K562 (cell line): ENCODE data around the gene SLC4A1. TPM values are rescaled to one million over a fixed set of nuclear protein-coding genes. Genes with fewer than 3 reads are reported as not detected.

Source experiments
- EZH2 ChIP-seq: IDR thresholded peaks from 2 replicates; pipeline ENCODE4 v1.6.1; 2012; ENCODE audit warnings: low read depth, mild to moderate bottlenecking, inconsistent platforms, low read length, borderline replicate concordance
- HDGF ChIP-seq: fragments of 450-650 bp; IDR thresholded peaks from 2 replicates; pipeline ENCODE4 v1.6.1; 2016
- HMGN3 ChIP-seq: IDR thresholded peaks from 2 replicates; pipeline ENCODE4 v1.6.1; 2011; ENCODE audit warnings: borderline replicate concordance, low read depth, mild to moderate bottlenecking, mixed read lengths, low read length; ENCODE audit not compliant: insufficient read length; ENCODE audit errors: extremely low read depth
- HNRNPL ChIP-seq: fragments of 200-400 bp; formaldehyde crosslinking; IDR thresholded peaks from 2 replicates; pipeline ENCODE4 v1.6.1; 2017; ENCODE audit warnings: low read depth, mild to moderate bottlenecking, low read length
- KDM2B ChIP-seq: fragments of 250-450 bp; sonication (Bioruptor Pico); IDR thresholded peaks from 2 replicates; pipeline ENCODE4 v1.8.0; 2021; ENCODE audit warnings: mild to moderate bottlenecking, moderate library complexity
- LARP7 ChIP-seq: fragments of 450-650 bp; IDR thresholded peaks from 2 replicates; pipeline ENCODE4 v1.6.1; 2016
- NCOA2 ChIP-seq, 2 experiments: fragments of 450-650 bp; IDR thresholded peaks; 2 replicates each; pipeline ENCODE4 v1.6.1; 2018; ENCODE audit warnings: mild to moderate bottlenecking in 2 of 2, moderate library complexity in 1 of 2; ENCODE audit not compliant: partially characterized antibody in 2 of 2
- NFE2L1 ChIP-seq: fragments of 450-650 bp; IDR thresholded peaks from 2 replicates; pipeline ENCODE4 v1.6.1; 2016; ENCODE audit warnings: missing genetic modification characterization, low read depth, mild to moderate bottlenecking, missing compliant biosample characterization, moderate library complexity, borderline replicate concordance
- PTTG1 ChIP-seq: fragments of 450-650 bp; IDR thresholded peaks from 2 replicates; pipeline ENCODE4 v1.6.1; 2016; ENCODE audit warnings: low read depth, mild to moderate bottlenecking, missing genetic modification characterization, missing compliant biosample characterization
- ZNF12 ChIP-seq: sonication (generic); formaldehyde crosslinking; IDR thresholded peaks from 2 replicates; pipeline ENCODE4 v1.4.0; 2020; ENCODE audit warnings: mild to moderate bottlenecking, missing genetic modification reagents
- ZNF518B ChIP-seq: fragments of 250-450 bp; sonication (Bioruptor Pico); IDR thresholded peaks from 2 replicates; pipeline ENCODE4 v1.5.0; 2021; ENCODE audit warnings: mild to moderate bottlenecking, moderate library complexity
- polyA plus RNA-seq, 8 experiments: library from polyadenylated mRNA; depleted of rRNA in 4 of 8; stranded (reverse) in 5 of 8; unstranded in 3 of 8; fragments of >200 nt; fragmentation: Nextera tagmentation in 2 of 8; fragmentation: Illumina TruSeq in 1 of 8; extraction: Ambion mirVana in 2 of 8; extraction: Trizol in 1 of 8; gene quantifications; 2 replicates each; pipeline versions ENCODE4 v1.2.1 to v1.2.3, GENCODE V29; 2011 to 2014; ENCODE audit warnings: inconsistent platforms in 1 of 8, missing spikeins in 1 of 8
- total RNA-seq, 7 experiments: library from RNA; depleted of rRNA in 6 of 7; stranded (reverse); fragments of >200 nt in 6 of 7; fragmentation: Illumina TruSeq in 2 of 7; extraction: Trizol in 2 of 7; gene quantifications; 2 replicates each; pipeline versions ENCODE4 v1.2.1 to v1.2.3, GENCODE V29; 2011 to 2021; ENCODE audit warnings: low replicate concordance in 1 of 7
- TF ChIP-seq, protein P1 (sequence below): fragments of 250-450 bp; sonication (Bioruptor Pico); IDR thresholded peaks from 2 replicates; pipeline ENCODE4 v1.4.0; 2020
- TF ChIP-seq, protein P2 (sequence below): sonication (generic); formaldehyde crosslinking; IDR thresholded peaks from 2 replicates; pipeline ENCODE4 v1.8.1; 2023; ENCODE audit warnings: missing genetic modification reagents, mild to moderate bottlenecking, borderline replicate concordance

The SLC4A1 gene
- total and polyA plus RNA-seq, 9 of the 15 experiments (the other 6 are each of a cell fraction or from before 2014, with no cell fraction given): 0.14 to 1.00 (median 0.53) TPM

- TF ChIP-seq HNRNPL: peak; percentile 50; the same call in 1 of the 2 replicates
- TF ChIP-seq EZH2: no peak
- TF ChIP-seq NFE2L1 (tag): no peak
- TF ChIP-seq, protein P1, sequence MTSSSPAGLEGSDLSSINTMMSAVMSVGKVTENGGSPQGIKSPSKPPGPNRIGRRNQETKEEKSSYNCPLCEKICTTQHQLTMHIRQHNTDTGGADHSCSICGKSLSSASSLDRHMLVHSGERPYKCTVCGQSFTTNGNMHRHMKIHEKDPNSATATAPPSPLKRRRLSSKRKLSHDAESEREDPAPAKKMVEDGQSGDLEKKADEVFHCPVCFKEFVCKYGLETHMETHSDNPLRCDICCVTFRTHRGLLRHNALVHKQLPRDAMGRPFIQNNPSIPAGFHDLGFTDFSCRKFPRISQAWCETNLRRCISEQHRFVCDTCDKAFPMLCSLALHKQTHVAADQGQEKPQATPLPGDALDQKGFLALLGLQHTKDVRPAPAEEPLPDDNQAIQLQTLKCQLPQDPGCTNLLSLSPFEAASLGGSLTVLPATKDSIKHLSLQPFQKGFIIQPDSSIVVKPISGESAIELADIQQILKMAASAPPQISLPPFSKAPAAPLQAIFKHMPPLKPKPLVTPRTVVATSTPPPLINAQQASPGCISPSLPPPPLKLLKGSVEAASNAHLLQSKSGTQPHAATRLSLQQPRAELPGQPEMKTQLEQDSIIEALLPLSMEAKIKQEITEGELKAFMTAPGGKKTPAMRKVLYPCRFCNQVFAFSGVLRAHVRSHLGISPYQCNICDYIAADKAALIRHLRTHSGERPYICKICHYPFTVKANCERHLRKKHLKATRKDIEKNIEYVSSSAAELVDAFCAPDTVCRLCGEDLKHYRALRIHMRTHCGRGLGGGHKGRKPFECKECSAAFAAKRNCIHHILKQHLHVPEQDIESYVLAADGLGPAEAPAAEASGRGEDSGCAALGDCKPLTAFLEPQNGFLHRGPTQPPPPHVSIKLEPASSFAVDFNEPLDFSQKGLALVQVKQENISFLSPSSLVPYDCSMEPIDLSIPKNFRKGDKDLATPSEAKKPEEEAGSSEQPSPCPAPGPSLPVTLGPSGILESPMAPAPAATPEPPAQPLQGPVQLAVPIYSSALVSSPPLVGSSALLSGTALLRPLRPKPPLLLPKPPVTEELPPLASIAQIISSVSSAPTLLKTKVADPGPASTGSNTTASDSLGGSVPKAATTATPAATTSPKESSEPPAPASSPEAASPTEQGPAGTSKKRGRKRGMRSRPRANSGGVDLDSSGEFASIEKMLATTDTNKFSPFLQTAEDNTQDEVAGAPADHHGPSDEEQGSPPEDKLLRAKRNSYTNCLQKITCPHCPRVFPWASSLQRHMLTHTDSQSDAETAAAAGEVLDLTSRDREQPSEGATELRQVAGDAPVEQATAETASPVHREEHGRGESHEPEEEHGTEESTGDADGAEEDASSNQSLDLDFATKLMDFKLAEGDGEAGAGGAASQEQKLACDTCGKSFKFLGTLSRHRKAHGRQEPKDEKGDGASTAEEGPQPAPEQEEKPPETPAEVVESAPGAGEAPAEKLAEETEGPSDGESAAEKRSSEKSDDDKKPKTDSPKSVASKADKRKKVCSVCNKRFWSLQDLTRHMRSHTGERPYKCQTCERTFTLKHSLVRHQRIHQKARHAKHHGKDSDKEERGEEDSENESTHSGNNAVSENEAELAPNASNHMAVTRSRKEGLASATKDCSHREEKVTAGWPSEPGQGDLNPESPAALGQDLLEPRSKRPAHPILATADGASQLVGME: no peak
- no peak for TF ChIP-seq NCOA2 (IDR thresholded peaks at IDR 0.05; ENCODE audit: partially characterized antibody in 2 of 2)
- no peak for TF ChIP-seq PTTG1 (tag)
- TF ChIP-seq, protein P2, sequence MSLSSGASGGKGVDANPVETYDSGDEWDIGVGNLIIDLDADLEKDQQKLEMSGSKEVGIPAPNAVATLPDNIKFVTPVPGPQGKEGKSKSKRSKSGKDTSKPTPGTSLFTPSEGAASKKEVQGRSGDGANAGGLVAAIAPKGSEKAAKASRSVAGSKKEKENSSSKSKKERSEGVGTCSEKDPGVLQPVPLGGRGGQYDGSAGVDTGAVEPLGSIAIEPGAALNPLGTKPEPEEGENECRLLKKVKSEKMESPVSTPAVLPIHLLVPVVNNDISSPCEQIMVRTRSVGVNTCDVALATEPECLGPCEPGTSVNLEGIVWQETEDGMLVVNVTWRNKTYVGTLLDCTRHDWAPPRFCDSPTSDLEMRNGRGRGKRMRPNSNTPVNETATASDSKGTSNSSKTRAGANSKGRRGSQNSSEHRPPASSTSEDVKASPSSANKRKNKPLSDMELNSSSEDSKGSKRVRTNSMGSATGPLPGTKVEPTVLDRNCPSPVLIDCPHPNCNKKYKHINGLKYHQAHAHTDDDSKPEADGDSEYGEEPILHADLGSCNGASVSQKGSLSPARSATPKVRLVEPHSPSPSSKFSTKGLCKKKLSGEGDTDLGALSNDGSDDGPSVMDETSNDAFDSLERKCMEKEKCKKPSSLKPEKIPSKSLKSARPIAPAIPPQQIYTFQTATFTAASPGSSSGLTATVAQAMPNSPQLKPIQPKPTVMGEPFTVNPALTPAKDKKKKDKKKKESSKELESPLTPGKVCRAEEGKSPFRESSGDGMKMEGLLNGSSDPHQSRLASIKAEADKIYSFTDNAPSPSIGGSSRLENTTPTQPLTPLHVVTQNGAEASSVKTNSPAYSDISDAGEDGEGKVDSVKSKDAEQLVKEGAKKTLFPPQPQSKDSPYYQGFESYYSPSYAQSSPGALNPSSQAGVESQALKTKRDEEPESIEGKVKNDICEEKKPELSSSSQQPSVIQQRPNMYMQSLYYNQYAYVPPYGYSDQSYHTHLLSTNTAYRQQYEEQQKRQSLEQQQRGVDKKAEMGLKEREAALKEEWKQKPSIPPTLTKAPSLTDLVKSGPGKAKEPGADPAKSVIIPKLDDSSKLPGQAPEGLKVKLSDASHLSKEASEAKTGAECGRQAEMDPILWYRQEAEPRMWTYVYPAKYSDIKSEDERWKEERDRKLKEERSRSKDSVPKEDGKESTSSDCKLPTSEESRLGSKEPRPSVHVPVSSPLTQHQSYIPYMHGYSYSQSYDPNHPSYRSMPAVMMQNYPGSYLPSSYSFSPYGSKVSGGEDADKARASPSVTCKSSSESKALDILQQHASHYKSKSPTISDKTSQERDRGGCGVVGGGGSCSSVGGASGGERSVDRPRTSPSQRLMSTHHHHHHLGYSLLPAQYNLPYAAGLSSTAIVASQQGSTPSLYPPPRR (CRISPR knock-in tag): 0 out of 2 replicates have a peak, but pooled peaks have one; percentile 43
- no peak for TF ChIP-seq ZNF12 (CRISPR knock-in tag)
- peak; percentile 59 for TF ChIP-seq HMGN3
- TF ChIP-seq ZNF518B (CRISPR knock-in tag): no peak
- TF ChIP-seq HDGF: no peak
- TF ChIP-seq KDM2B: no peak
- TF ChIP-seq LARP7: no peak
These were observed 48.8 kb downstream of the SLC4A1 start (continued) for GRCh38 chr17:44219108-44219615.
